GM12864 (cell line): Measurements from ENCODE around the gene ZIC1.

Experiments used
- DNase-seq: peaks from one replicate; pipeline ENCODE4 v3.0.0-alpha.2; 2011; ENCODE audit warnings: low read depth
- H3K4me3 ChIP-seq: 2 replicates; pipeline ENCODE4 v1.5.1; 2011; ENCODE audit warnings: mild to moderate bottlenecking, low read depth, low read length, control low read depth
- CTCF ChIP-seq: IDR thresholded peaks from 2 replicates; pipeline ENCODE4 v1.5.1; 2011; ENCODE audit warnings: low read depth, mild to moderate bottlenecking, moderate library complexity, low read length, control low read depth, inconsistent platforms; ENCODE audit errors: missing control alignments

The ZIC1 gene

GRCh38 chr3:147431751-147432150 is 22.6 kb downstream of the ZIC1 start:
- no peak overlapping the region for H3K4me3 ChIP-seq
- no peak for TF ChIP-seq CTCF
- DNase-seq, result no peak

GRCh38 chr3:147447224-147447623 is 38.1 kb downstream of the ZIC1 start:
- no peak for TF ChIP-seq CTCF
- no peak for DNase-seq
- no peak overlapping the region for H3K4me3 ChIP-seq

GRCh38 chr3:147449669-147450068 is 40.5 kb downstream of the ZIC1 start:
- no peak for DNase-seq
- TF ChIP-seq CTCF, result no peak
- H3K4me3 ChIP-seq, result no peak overlapping the region

- DNase-seq, result no peak
- no peak for TF ChIP-seq CTCF
- H3K4me3 ChIP-seq, result no peak overlapping the region
These were observed 50.0 kb downstream of the ZIC1 start for GRCh38 chr3:147458995-147459704.

GRCh38 chr3:147462856-147463255 is 53.7 kb downstream of the ZIC1 start:
- no peak overlapping the region for H3K4me3 ChIP-seq
- no peak for DNase-seq
- no peak for TF ChIP-seq CTCF
